ENCODE data around the gene FOXA1. TPM values are rescaled to one million over a fixed set of nuclear protein-coding genes. Genes with fewer than 3 reads are reported as not detected.

Gene FOXA1
- total RNA-seq: 10 to 100 TPM; 27.7 to 34.4 (median 29.1) TPM

DNA sequence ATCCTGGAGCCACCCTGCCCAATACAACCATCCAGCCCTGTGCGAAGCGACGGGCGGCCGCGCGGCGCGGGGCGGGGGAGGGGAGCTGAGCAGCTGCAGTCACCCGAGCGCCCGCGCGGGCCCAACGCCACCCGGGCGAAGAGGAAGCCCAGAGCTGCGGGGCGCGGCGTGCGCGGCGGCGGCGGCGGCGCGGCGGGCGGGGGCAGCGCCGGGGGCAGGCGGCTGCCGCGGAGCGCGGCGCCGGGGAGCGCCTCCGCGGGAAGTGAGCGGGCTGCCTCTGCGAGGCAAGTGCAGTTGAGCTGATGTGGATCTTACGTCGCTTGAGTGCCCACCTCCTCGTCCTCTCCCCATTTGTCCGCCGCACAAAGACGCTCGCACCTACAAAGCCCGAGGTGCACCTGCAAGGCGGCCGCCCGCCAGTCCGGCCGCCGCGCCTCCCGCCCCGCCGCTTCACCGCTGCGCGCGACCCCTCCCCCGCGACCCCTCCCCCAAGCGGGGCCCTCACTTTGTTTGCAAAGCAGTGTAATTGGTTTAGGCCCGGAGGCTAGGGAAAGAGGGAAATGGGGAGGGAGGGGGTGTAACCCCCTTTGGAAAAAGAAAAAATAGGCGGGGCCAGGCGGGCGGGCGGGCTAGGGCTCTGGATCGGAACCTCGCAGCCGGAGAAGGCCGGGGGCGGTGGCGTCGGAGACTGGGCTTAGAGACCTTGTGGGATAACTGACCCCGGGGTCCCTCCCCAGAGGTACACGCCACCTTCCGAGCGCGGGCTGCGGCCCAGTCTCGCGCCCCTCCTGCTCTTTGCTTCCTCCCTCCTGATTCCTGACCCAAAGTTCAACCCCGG, at the start of gene FOXA1, which contains the start of gene TTC6:
FOXA1 (minus strand) TSS at position 279 of the 838 bp plus-strand sequence; CDS start at position 2, 277 bp downstream.
TTC6 (plus strand) TSS at position 659 of the 838 bp plus-strand sequence. CDS start 26,436 bp downstream, outside the sequence.
- Histone ChIP-seq H3K9me3 (no peaks in the 10 kb centered on the region), H3K4me1 (peaks cover 17 to 78% (median 32%) of the 10 kb centered on the region in 3 donors), H3K27ac (peak within 1 kb of the TSS; percentile 89 to 95 (median 92)), H3K36me3 (no peaks in the 10 kb centered on the region), H3K4me3 (peak within 1 kb of the TSS; percentile 58 to 72 (median 62)), H3K27me3 (peaks cover 0 to 99% (median 27%) of the 10 kb centered on the region in 4 donors)
- WGBS, 2 donors: 1 to 2% methylated on average over 11 to 26 of the region's 92 CpGs
- DNase-seq: no peak
- intact Hi-C loops (cut with DNase I): loop anchor here (5.0 kb wide), 1 partner anchor 348 kb away; no protein-coding TSS in a partner anchor
- TF ChIP-seq POLR2A (IDR thresholded peaks at IDR 0.05): peak in 2 of 4 donors; percentile 8 to 33
- TF ChIP-seq, protein P1, sequence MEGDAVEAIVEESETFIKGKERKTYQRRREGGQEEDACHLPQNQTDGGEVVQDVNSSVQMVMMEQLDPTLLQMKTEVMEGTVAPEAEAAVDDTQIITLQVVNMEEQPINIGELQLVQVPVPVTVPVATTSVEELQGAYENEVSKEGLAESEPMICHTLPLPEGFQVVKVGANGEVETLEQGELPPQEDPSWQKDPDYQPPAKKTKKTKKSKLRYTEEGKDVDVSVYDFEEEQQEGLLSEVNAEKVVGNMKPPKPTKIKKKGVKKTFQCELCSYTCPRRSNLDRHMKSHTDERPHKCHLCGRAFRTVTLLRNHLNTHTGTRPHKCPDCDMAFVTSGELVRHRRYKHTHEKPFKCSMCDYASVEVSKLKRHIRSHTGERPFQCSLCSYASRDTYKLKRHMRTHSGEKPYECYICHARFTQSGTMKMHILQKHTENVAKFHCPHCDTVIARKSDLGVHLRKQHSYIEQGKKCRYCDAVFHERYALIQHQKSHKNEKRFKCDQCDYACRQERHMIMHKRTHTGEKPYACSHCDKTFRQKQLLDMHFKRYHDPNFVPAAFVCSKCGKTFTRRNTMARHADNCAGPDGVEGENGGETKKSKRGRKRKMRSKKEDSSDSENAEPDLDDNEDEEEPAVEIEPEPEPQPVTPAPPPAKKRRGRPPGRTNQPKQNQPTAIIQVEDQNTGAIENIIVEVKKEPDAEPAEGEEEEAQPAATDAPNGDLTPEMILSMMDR (IDR thresholded peaks at IDR 0.05): no peak

DNA sequence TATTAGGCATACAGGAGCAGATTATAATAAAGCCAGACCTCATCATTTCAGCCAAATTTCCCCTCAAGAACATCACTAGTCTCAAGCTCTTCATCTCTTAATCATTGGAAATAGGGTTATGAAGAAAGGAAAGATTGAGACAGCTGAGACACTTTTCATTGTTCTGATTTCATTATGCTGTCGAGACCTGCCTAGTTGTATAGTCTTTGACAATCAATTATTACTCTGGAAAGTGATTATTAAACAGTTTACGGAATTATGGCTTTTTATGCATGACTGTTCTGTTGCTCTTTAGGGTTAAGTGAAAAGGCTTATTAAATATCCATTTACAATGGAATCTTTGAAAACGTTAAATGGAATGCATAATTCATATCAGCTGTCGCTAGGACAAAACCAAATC, 48.7 kb upstream of the FOXA1 start:
- TF ChIP-seq, protein P1 (IDR thresholded peaks at IDR 0.05): no peak
- TF ChIP-seq POLR2A (IDR thresholded peaks at IDR 0.05): no peak
- Histone ChIP-seq H3K4me3 (no peak overlapping the region), H3K36me3 (no peaks in the 10 kb centered on the region), H3K27ac (no peak overlapping the region), H3K4me1 (no peaks in the 10 kb centered on the region), H3K9me3 (no peaks in the 10 kb centered on the region), H3K27me3 (no peaks in the 10 kb centered on the region)
- intact Hi-C loops (cut with DNase I): no loop called here
- DNase-seq: no peak
- WGBS, 2 donors: 48 to 55% methylated on average over 4 of the region's 4 CpGs

DNA sequence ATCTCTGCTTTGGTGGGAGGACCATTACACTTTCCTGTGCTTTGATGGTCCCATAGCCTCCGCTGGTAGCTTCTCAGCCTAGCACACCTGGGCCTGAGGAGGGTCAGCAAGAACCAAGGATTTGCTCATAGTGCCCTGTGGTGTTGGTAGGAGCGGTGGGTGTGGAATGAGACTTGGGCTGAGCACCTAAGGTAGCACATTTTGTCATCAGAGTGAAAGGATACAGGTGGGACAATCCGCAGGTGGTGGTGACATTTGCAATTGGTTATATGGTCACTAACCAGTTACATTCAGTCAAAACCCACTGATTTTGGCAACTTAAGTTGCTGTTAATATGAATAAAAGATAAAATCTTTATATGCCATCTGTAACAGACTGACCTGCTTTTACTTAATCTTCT, 47.1 kb upstream of the FOXA1 start:
- Histone ChIP-seq H3K36me3 (no peaks in the 10 kb centered on the region), H3K27ac (no peak overlapping the region), H3K9me3 (no peaks in the 10 kb centered on the region), H3K4me3 (no peak overlapping the region), H3K4me1 (no peaks in the 10 kb centered on the region), H3K27me3 (no peaks in the 10 kb centered on the region)
- TF ChIP-seq, protein P1 (IDR thresholded peaks at IDR 0.05): no peak
- no peak for TF ChIP-seq POLR2A (IDR thresholded peaks at IDR 0.05)
- WGBS, 2 donors: 86 to 88% methylated on average over 1 to 3 of the region's 3 CpGs
- DNase-seq: no peak
- intact Hi-C loops (cut with DNase I): no loop called here

DNA sequence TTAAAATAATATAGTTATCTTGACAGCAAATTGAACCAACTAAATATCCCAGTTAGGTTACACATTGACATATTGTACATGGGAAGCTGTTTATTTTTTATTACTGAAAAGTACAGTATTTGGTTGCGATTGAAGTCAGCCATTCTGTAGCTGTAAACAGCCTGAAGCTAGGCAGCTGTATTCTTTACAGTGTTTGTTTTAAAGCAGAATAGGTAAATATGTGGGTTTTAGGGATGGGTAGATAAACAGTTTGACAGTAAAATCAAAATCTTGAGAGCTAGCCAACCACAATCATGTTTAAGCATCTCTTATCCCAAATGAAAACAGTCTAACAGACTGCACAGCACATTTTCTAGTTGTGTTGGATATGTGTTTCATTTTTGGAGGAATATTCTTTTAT, 46.1 kb upstream of the FOXA1 start:
- Histone ChIP-seq H3K4me1 (no peaks in the 10 kb centered on the region), H3K27ac (no peak overlapping the region), H3K27me3 (no peaks in the 10 kb centered on the region), H3K4me3 (no peak overlapping the region), H3K9me3 (no peaks in the 10 kb centered on the region), H3K36me3 (no peaks in the 10 kb centered on the region)
- no peak for TF ChIP-seq POLR2A (IDR thresholded peaks at IDR 0.05)
- TF ChIP-seq, protein P1 (IDR thresholded peaks at IDR 0.05): no peak
- intact Hi-C loops (cut with DNase I): no loop called here
- WGBS, 2 donors: 69 to 74% methylated on average over 1 of the region's 1 CpG
- DNase-seq: no peak

DNA sequence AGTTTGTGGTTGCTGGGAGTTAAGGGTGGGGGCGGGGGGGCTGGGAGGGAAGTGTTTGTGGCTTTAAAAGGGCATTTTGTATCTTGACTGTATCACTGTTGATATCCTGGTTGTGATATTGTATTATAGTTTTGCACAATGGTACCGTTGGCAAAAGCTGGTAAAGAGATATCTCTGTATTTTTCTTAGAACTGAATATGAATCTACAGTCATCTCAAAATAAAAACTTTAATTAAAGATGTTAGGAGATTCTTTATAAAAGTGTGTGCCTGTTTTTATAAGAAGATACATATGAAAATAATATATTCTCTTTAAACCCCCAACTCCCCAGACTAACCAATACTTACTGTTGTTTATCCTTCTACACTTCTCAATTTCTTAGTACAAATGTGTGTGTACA, 43.5 kb upstream of the FOXA1 start:
- intact Hi-C loops (cut with DNase I): no loop called here
- no peak for TF ChIP-seq POLR2A (IDR thresholded peaks at IDR 0.05)
- TF ChIP-seq, protein P1 (IDR thresholded peaks at IDR 0.05): no peak

More for the DNA sequence above, 43.5 kb upstream of the FOXA1 start:
- no peaks in the 10 kb centered on the region for H3K9me3 ChIP-seq
- no peaks in the 10 kb centered on the region for H3K36me3 ChIP-seq
- 67 to 91% methylated on average over 2 of the region's 2 CpGs for WGBS, 2 donors
- no peak overlapping the region for H3K4me3 ChIP-seq
- H3K27me3 ChIP-seq: no peaks in the 10 kb centered on the region
- no peaks in the 10 kb centered on the region for H3K4me1 ChIP-seq
- DNase-seq: no peak
- no peak overlapping the region for H3K27ac ChIP-seq
